Activated T-helper 1 cell treated with Interleukin-2 at 50 U/mL for 16 hours (primary cell): Measurements from ENCODE around the gene UGDH.
"Not testable (repeated sequence)": the region's sequence is repeated elsewhere in the genome, so short reads cannot be mapped to it uniquely, and the experiment has no call there.

Experiments
- DNase-seq: peaks from one replicate; pipeline ENCODE4 v3.0.0-alpha.2; 2020; ENCODE audit warnings: low read depth

UGDH gene

DNA sequence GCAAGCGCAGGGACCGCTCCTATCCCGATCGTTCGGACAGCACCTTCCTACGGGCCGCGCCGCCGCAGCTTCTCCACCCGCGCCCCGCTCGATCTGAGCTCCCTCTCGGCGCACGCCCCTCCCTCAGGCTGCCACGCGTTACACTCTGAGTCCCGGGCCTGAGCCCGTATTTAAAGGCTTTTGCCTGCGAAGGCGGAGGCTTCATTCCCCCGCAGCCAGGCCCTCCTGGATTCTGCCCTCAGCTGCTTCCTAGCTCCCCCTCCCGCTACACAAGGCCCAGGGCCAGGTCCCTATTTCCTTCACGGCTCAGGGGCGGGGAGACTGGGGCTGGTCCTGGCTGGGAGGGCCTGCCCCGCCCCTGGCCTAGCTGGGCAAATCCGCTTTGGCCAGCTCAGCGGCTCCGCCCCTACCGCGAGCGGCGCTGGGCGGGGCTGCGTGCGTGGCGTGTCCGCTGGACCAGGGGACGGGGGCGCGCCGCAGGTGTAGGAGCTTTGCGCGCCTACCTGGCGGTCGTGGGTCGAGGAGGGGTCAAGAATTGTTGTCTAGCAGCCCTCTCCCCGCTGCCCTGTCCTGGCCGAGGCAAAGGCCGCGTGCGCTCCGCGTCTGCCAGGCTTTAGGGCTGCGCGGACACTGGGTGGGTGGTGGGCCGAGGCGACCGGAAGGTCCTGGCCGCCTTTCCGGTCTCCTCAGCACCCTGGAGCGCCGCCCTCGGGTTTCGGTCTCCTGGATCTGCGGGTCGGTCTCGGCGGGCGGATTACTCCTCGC, at the start of gene UGDH:
Gene UGDH, minus strand, starts transcription at position 144 of the 765 bp plus-strand sequence. CDS start 5,927 bp downstream, outside the sequence.
- DNase-seq, result peak; percentile 88

GRCh38 chr4:39574946-39575345, 47.7 kb upstream of the UGDH start:
- no peak for DNase-seq

GRCh38 chr4:39571504-39571903, 44.3 kb upstream of the UGDH start:
- no peak for DNase-seq

- no peak for DNase-seq
These were observed 43.8 kb upstream of the UGDH start for GRCh38 chr4:39571054-39571453.

GRCh38 chr4:39569209-39569608, 42.0 kb upstream of the UGDH start:
- DNase-seq, result no peak

- no peak for DNase-seq
These were observed 41.6 kb upstream of the UGDH start for GRCh38 chr4:39568805-39569204.

GRCh38 chr4:39565878-39566600, 38.8 kb upstream of the UGDH start:
- DNase-seq, result no peak

GRCh38 chr4:39563346-39563847, 36.2 kb upstream of the UGDH start:
- no peak for DNase-seq

DNA sequence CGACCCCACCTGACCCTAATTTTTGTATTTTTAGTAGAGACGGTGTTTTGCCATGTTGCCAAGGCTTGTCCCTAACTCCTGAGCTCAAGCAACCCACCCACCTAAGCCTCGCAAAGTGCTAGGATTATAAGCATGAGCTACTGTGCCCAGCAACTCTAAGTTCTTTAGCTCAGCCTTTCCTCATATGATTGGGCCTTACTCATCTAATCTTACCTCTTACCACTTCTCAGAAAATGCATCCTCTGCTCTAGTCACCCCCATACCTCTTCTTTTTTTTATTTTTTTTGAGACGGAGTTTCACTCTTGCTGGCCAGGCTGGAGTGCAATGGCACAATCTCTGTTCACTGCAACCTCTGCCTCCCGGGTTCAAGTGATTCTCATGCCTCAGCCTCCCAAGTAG, 35.6 kb upstream of the UGDH start:
- no peak for DNase-seq

- no peak for DNase-seq
These were observed 32.4 kb upstream of the UGDH start for GRCh38 chr4:39559626-39560025.

GRCh38 chr4:39555472-39555871, 28.2 kb upstream of the UGDH start:
- no peak for DNase-seq

- DNase-seq, result no peak
These were observed 21.3 kb upstream of the UGDH start for GRCh38 chr4:39548425-39549067.

GRCh38 chr4:39544580-39545315, 17.5 kb upstream of the UGDH start:
- no peak for DNase-seq

- not testable (repeated sequence) for DNase-seq
These were observed 16.8 kb upstream of the UGDH start for GRCh38 chr4:39544080-39544479.

- no peak for DNase-seq
These were observed 15.8 kb upstream of the UGDH start for GRCh38 chr4:39543034-39543433.

DNA sequence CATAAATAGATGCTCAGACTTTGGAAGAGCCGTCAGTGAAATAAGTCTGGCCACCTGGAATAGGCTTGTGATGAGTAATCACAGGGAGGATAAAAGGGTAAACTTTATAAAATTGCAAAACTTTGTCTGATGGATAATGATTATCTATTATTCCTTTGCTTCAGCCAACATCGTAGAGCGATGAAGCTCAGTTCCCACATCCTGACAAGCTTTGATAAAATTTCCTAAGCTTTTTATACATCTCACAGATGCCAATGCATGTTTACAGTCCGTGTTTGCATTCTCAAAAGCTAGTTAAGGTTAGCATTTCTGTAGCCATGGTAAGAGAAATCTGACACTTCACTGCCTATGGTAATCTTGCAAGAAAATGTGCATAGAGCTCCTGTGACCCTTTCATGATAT, 15.4 kb upstream of the UGDH start:
- no peak for DNase-seq

- no peak for DNase-seq
These were observed 14.9 kb upstream of the UGDH start for GRCh38 chr4:39541987-39542610.

GRCh38 chr4:39539089-39539611, 11.9 kb upstream of the UGDH start:
- DNase-seq, result no peak

DNA sequence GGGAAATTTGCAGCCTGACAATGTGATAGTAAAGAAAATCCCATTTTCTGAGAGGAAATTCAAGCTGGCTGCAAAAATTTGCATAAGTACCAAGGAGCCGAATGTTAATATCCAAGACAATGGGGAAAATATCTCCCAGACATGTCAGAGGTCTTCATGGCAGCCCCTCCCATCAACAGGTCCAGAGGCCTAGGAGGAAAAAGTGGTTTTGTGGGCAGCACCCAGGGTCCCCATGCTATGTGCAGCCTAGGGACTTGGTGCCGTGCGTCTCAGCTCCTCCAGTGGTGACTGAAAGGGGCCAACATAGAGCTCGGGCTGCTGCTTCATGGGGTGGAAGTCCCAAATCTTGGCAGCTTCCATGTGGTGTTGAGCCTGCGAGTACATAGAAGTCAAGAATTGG, 6.3 kb upstream of the UGDH start:
- DNase-seq, result no peak

GRCh38 chr4:39532237-39532636, 5.0 kb upstream of the UGDH start:
- DNase-seq, result not testable (repeated sequence)

- DNase-seq, result no peak
These were observed 3.4 kb upstream of the UGDH start for GRCh38 chr4:39530682-39531081.
